Transverse colon (tissue), 4 donors: Measurements from ENCODE around the gene CAPN1.

Experiments used
- EP300 ChIP-seq: sonication (generic); formaldehyde crosslinking; IDR thresholded peaks from one replicate; pipeline ENCODE4 v1.6.1; 2017; ENCODE audit warnings: antibody characterized with exemption, low read depth
- POLR2AphosphoS5 ChIP-seq, 3 donors: sonication (generic); formaldehyde crosslinking; IDR thresholded peaks; one replicate each; pipeline ENCODE4 v1.6.1; 2016; ENCODE audit warnings: antibody characterized with exemption in 3 of 3
- TF ChIP-seq, protein P1 (sequence below), 5 experiments: fragments of 200-600 bp in 3 of 5; fragments of 450-650 bp in 2 of 5; sonication (generic) in 3 of 5; IDR thresholded peaks; 1 replicate in 2 of 5; 2 replicates in 3 of 5; pipeline ENCODE4 v1.5.1; 2016 to 2017; ENCODE audit warnings: antibody characterized with exemption in 5 of 5, inconsistent platforms in 3 of 5, mild to moderate bottlenecking in 2 of 5, moderate library complexity in 1 of 5

DNA sequence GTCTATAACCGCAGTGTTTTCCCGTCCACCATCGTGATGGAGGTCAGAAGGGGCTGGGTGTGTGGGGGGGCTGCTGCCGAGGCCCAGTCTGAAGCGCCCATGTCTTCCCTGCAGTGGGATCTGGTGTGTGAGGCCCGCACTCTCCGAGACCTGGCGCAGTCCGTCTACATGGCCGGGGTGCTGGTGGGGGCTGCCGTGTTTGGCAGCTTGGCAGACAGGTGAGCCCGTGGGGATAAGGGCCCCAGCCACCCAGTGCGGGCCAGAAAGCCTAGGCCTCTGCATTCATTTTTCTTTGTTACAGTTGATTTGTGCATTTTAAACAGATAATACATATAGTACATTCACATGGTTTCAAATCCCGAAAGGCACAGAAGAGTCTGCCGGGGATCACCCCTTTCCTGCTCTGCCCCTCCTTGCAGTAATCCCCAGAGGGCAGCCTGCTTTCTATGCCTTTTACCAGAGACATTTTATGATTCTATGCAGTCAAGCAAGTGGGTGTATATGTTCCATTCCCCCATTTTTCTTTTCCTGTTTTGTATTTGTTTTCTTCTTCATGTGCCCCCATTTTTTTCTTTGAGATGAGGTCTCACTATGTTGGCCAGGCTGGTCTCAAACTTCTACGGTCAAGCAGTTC is 32.6 kb downstream of the CAPN1 start:
- TF ChIP-seq, protein P1, sequence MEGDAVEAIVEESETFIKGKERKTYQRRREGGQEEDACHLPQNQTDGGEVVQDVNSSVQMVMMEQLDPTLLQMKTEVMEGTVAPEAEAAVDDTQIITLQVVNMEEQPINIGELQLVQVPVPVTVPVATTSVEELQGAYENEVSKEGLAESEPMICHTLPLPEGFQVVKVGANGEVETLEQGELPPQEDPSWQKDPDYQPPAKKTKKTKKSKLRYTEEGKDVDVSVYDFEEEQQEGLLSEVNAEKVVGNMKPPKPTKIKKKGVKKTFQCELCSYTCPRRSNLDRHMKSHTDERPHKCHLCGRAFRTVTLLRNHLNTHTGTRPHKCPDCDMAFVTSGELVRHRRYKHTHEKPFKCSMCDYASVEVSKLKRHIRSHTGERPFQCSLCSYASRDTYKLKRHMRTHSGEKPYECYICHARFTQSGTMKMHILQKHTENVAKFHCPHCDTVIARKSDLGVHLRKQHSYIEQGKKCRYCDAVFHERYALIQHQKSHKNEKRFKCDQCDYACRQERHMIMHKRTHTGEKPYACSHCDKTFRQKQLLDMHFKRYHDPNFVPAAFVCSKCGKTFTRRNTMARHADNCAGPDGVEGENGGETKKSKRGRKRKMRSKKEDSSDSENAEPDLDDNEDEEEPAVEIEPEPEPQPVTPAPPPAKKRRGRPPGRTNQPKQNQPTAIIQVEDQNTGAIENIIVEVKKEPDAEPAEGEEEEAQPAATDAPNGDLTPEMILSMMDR (IDR thresholded peaks at IDR 0.05): no peak
- TF ChIP-seq POLR2AphosphoS5 (IDR thresholded peaks at IDR 0.05) (no peak), EP300 (no peak)
